ENCODE measurements around the gene CDX1.

CDX1 gene

DNA sequence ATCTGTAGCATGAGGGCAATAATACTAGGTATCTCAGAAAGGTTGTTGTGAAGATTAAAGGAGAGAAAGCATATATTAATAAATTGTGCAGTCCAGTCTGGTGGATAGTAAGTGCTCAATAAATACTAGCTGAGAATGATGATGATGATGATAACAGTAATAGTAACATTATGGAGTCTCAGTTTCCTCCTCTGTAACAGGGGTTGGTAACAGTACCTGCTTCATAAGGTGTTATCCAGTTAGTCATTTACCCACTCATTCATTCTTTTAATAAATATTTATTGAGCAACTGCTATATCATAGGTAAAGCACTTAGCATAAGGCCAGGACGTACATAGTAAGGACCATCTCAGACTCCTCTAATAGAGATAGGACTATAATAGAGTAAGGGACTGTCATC is 30.9 kb downstream of the CDX1 start:
- no peak overlapping the region for H3K4me3 ChIP-seq (ENCODE audit: control insufficient read depth, low read depth, low read length)

GRCh38 chr5:150202501-150202900 is 35.9 kb downstream of the CDX1 start:
- TF ChIP-seq, protein P1, sequence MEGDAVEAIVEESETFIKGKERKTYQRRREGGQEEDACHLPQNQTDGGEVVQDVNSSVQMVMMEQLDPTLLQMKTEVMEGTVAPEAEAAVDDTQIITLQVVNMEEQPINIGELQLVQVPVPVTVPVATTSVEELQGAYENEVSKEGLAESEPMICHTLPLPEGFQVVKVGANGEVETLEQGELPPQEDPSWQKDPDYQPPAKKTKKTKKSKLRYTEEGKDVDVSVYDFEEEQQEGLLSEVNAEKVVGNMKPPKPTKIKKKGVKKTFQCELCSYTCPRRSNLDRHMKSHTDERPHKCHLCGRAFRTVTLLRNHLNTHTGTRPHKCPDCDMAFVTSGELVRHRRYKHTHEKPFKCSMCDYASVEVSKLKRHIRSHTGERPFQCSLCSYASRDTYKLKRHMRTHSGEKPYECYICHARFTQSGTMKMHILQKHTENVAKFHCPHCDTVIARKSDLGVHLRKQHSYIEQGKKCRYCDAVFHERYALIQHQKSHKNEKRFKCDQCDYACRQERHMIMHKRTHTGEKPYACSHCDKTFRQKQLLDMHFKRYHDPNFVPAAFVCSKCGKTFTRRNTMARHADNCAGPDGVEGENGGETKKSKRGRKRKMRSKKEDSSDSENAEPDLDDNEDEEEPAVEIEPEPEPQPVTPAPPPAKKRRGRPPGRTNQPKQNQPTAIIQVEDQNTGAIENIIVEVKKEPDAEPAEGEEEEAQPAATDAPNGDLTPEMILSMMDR (conservative IDR thresholded peaks at IDR 0.05; ENCODE audit: control insufficient read depth, insufficient read depth, low read depth, low read length), result no peak

More for the DNA sequence above, 30.9 kb downstream of the CDX1 start:
- no peak for DNase-seq (ENCODE audit: low read depth)
- TF ChIP-seq, protein P1 (conservative IDR thresholded peaks at IDR 0.05; ENCODE audit: control insufficient read depth, insufficient read depth, low read depth, low read length), result no peak

DNA sequence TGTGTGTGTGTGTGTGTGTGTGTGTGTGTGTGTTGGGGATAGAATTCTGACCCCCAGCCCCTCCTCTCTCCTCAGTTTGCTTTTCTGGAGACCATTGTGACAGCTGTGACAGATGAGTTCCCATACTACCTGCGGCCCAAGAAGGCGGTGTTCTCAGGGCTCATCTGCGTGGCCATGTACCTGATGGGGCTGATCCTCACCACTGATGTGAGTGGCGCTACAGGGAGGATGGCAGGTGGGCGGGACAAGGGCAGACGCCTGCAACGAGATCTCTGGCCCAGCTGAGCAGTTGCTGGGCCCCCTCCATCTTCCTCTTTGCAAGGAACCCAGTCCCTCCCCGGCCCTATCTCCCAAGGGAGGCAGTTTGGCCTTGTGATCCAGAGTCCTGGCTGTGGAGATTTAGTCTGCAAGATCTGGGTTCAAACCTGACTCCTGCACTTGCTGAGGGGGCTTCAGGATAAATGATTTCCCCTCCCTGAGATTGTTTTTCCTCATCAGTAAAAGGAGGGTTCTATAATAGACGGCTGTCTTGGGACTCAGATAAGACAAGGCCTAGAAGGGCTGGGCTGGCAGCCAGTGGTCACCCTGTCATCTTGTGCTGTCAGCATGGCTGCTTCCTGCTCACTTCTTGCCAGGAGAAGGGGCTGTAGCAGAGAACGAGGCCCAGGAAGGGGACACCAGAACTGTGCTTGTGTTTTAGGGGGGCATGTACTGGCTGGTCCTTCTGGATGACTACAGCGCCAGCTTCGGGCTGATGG is 37.4 kb downstream of the CDX1 start:
- DNase-seq (ENCODE audit: low read depth), result no peak
- TF ChIP-seq, protein P1 (conservative IDR thresholded peaks at IDR 0.05; ENCODE audit: control insufficient read depth, insufficient read depth, low read depth, low read length), result no peak
- no peak overlapping the region for H3K4me3 ChIP-seq (ENCODE audit: control insufficient read depth, low read depth, low read length)

More at GRCh38 chr5:150202501-150202900, 35.9 kb downstream of the CDX1 start:
- no peak for DNase-seq (ENCODE audit: low read depth)
- H3K4me3 ChIP-seq (ENCODE audit: control insufficient read depth, low read depth, low read length), result no peak overlapping the region

DNA sequence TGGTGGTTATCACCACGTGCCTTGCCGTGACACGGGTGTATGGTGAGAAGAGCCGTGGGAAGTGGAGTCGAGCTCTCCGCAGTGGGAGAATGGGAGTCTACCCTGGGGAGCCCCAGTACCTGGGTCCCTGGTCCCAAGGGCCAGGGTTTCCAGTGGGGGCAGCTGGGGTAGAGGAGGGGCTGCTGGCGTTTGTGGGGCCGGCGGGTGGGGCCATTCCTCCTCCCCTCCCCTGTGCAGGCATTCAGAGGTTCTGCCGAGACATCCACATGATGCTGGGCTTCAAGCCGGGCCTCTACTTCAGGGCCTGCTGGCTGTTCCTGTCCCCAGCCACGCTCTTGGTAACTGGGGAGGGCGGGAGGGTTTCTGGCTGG is 38.0 kb downstream of the CDX1 start:
- DNase-seq (ENCODE audit: low read depth), result no peak
- H3K4me3 ChIP-seq (ENCODE audit: control insufficient read depth, low read depth, low read length), result no peak overlapping the region
- TF ChIP-seq, protein P1 (conservative IDR thresholded peaks at IDR 0.05; ENCODE audit: control insufficient read depth, insufficient read depth, low read depth, low read length), result no peak

GRCh38 chr5:150206098-150206778 is 39.7 kb downstream of the CDX1 start:
- no peak for DNase-seq (ENCODE audit: low read depth)
- TF ChIP-seq, protein P1 (conservative IDR thresholded peaks at IDR 0.05; ENCODE audit: control insufficient read depth, insufficient read depth, low read depth, low read length), result no peak
- H3K4me3 ChIP-seq (ENCODE audit: control insufficient read depth, low read depth, low read length), result no peak overlapping the region

GRCh38 chr5:150206779-150207115 is 40.2 kb downstream of the CDX1 start:
- DNase-seq (ENCODE audit: low read depth), result no peak
- H3K4me3 ChIP-seq (ENCODE audit: control insufficient read depth, low read depth, low read length), result no peak overlapping the region
- TF ChIP-seq, protein P1 (conservative IDR thresholded peaks at IDR 0.05; ENCODE audit: control insufficient read depth, insufficient read depth, low read depth, low read length), result no peak

Data from fibroblast of mammary gland (primary cell).